Aorta (tissue), 5 donors: Measurements from ENCODE around the gene ERP44. TPM values are rescaled to one million over a fixed set of nuclear protein-coding genes. Genes with fewer than 3 reads are reported as not detected.
A peak's percentile ranks its signal among the peaks of the same experiment; 100 is the strongest.
"Not testable (repeated sequence)": the region's sequence is repeated elsewhere in the genome, so short reads cannot be mapped to it uniquely, and the experiment has no call there.

Experiments
- ATAC-seq: fragments of 200-7000 bp; cut with Tn5 transposase; one replicate; pipeline ENCODE4 v1.9.1; 2022; ENCODE audit warnings: moderate library complexity; ENCODE audit not compliant: low FRiP score
- DNase-seq, 2 donors: peaks; one replicate each; pipeline ENCODE4 v3.0.0-alpha.2; 2020
- H3K27ac ChIP-seq, 2 donors: one replicate each; pipeline ENCODE4 v1.5.1; 2013; ENCODE audit warnings: low read length in 2 of 2, mild to moderate bottlenecking in 2 of 2, moderate library complexity in 2 of 2, control low read depth in 1 of 2, inconsistent platforms in 1 of 2, low read depth in 1 of 2
- H3K27me3 ChIP-seq, 2 donors: one replicate each; pipeline ENCODE4 v1.6.1; 2013; ENCODE audit warnings: control low read depth in 1 of 2, low read length in 1 of 2, mild to moderate bottlenecking in 1 of 2, moderate library complexity in 1 of 2; ENCODE audit not compliant: insufficient read depth in 2 of 2, control insufficient read depth in 1 of 2
- H3K36me3 ChIP-seq, 2 donors: one replicate each; pipeline ENCODE4 v1.6.1; 2013; ENCODE audit warnings: control low read depth in 1 of 2, low read length in 1 of 2, mild to moderate bottlenecking in 1 of 2; ENCODE audit not compliant: insufficient read depth in 2 of 2, control insufficient read depth in 1 of 2
- H3K4me1 ChIP-seq, 2 donors: one replicate each; pipeline ENCODE4 v1.6.1; 2013; ENCODE audit warnings: low read length in 2 of 2, control low read depth in 1 of 2, mild to moderate bottlenecking in 1 of 2, moderate library complexity in 1 of 2; ENCODE audit not compliant: insufficient read depth in 2 of 2, control insufficient read depth in 1 of 2
- H3K4me3 ChIP-seq, 2 donors: one replicate each; pipeline ENCODE4 v1.5.1; 2013; ENCODE audit warnings: low read length in 2 of 2, control low read depth in 1 of 2, mild to moderate bottlenecking in 1 of 2
- H3K9me3 ChIP-seq: one replicate; pipeline ENCODE4 v1.6.1; 2013; ENCODE audit warnings: mild to moderate bottlenecking, low read length; ENCODE audit not compliant: control insufficient read depth
- WGBS, 2 donors: extraction: QIAGEN DNeasy Blood & Tissue Kit; methylation state at CpG; one replicate each; pipeline ENCODE4 v1.1.7; 2013; 5-methylcytosine and 5-hydroxymethylcytosine counted together
- intact Hi-C, 2 donors: fragments of 100-400 bp; cut with DNase I; formaldehyde crosslinking; loops; one replicate each; pipeline versions ENCODE4 v1.14.2 to v1.15.0; 2022
- long read RNA-seq, 2 donors: library from polyadenylated mRNA; unstranded; transcript quantifications; one replicate each; pipeline ENCODE4 v2.0.0, GENCODE V29; 2020 to 2021
- polyA plus RNA-seq, 2 donors: library from polyadenylated mRNA; stranded (reverse); fragments of 200-250 nt; gene quantifications; one replicate each; pipeline ENCODE4 v1.2.3, GENCODE V29; 2013
- total RNA-seq, 2 donors: library from RNA; stranded (reverse); fragmentation: NEBNext Ultra II Directional; extraction: Animal tissue kit (Norgen Biotek cat#: 25700); gene quantifications; one replicate each; pipeline ENCODE4 v1.2.1, GENCODE V29; 2021
- donor health status: healthy with polysubstance abuse.
- donor health status: Bipolar disorder and iron deficiency.
- donor health status: DM: no; HTN: no; CAD: no.
- donor health status: DM: no; HTN: no; CAD: no.
- donor health status: DM: yes; HTN: yes; CAD: no.

ERP44 gene
- total RNA-seq (10 to 100 TPM; 18.3 to 19.1 TPM), polyA plus RNA-seq (10 to 100 TPM; 10.5 to 15.3 TPM)
- long read RNA-seq, donor 1, full-length matches to known transcripts = 300 of 333 reads
- long read RNA-seq, donor 1, partial matches to known transcripts = 6 of 333 reads
- long read RNA-seq, donor 1, other reads (novel, unspliced or antisense) = 27 of 333 reads
- long read RNA-seq, donor 2, full-length matches to known transcripts = 41 of 50 reads
- long read RNA-seq, donor 2, partial matches to known transcripts = 5 of 50 reads
- long read RNA-seq, donor 2, other reads (novel, unspliced or antisense) = 4 of 50 reads

GRCh38 chr9:100098887-100099721 is at the start of gene ERP44, which contains the start of gene INVS:
ERP44 (minus strand) TSS chr9:100099000; CDS start chr9:100098840, 160 bp downstream.
INVS (plus strand) TSS chr9:100099243; CDS start chr9:100104522, 5,279 bp downstream.
- H3K9me3 ChIP-seq = no peaks in the 10 kb centered on the region
- H3K4me1 ChIP-seq = no peaks in the 10 kb centered on the region
- intact Hi-C loops = loop anchor here in 1 of 2 donors (5.0 kb wide), 1 partner anchor 277 kb away; the partner anchor contains the start of gene NR4A3
- peak within 1 kb of the TSS; percentile 63 to 84 for H3K27ac ChIP-seq
- peak within 1 kb of the TSS; percentile 83 to 84 for H3K4me3 ChIP-seq
- H3K27me3 ChIP-seq = no peaks in the 10 kb centered on the region
- DNase-seq = peak; percentile 99 to 100
- WGBS, 2 donors = 0 to 1% methylated on average over 54 of the region's 54 CpGs
- ATAC-seq = peak; percentile 100
- H3K36me3 ChIP-seq = peaks cover under 1 to 3% of the 10 kb centered on the region in 2 donors

GRCh38 chr9:100145976-100146375 is 47.2 kb upstream of the ERP44 start:
- not testable (repeated sequence) for ATAC-seq

GRCh38 chr9:100145167-100145934 is 46.6 kb upstream of the ERP44 start:
- H3K9me3 ChIP-seq, H3K27ac ChIP-seq, intact Hi-C loops, ATAC-seq, H3K36me3 ChIP-seq, DNase-seq, H3K27me3 ChIP-seq, H3K4me3 ChIP-seq, H3K4me1 ChIP-seq: not testable (repeated sequence)
- 90 to 95% methylated on average over 15 of the region's 15 CpGs for WGBS, 2 donors

More at GRCh38 chr9:100145976-100146375, 47.2 kb upstream of the ERP44 start:
- 78 to 85% methylated on average over 8 of the region's 8 CpGs for WGBS, 2 donors
- H3K27ac ChIP-seq, DNase-seq, H3K4me1 ChIP-seq, intact Hi-C loops, H3K9me3 ChIP-seq, H3K4me3 ChIP-seq, H3K36me3 ChIP-seq, H3K27me3 ChIP-seq: not testable (repeated sequence)

- H3K9me3 ChIP-seq, H3K36me3 ChIP-seq, H3K27ac ChIP-seq, ATAC-seq, DNase-seq, H3K27me3 ChIP-seq, H3K4me1 ChIP-seq, intact Hi-C loops, H3K4me3 ChIP-seq: not testable (repeated sequence)
- WGBS, 2 donors = 91 to 93% methylated on average over 9 of the region's 9 CpGs
Measured at GRCh38 chr9:100141862-100142261, 43.1 kb upstream of the ERP44 start.

- 94% methylated on average over 6 of the region's 6 CpGs for WGBS, 2 donors
- H3K4me1 ChIP-seq, ATAC-seq, H3K27ac ChIP-seq, DNase-seq, H3K9me3 ChIP-seq, H3K4me3 ChIP-seq, H3K36me3 ChIP-seq, intact Hi-C loops, H3K27me3 ChIP-seq: not testable (repeated sequence)
Measured at GRCh38 chr9:100140303-100140702, 41.5 kb upstream of the ERP44 start.

- H3K36me3 ChIP-seq, H3K4me3 ChIP-seq, H3K4me1 ChIP-seq, DNase-seq, H3K27me3 ChIP-seq, ATAC-seq, H3K9me3 ChIP-seq, H3K27ac ChIP-seq, intact Hi-C loops: not testable (repeated sequence)
- WGBS, 2 donors = 95% methylated on average over 5 of the region's 5 CpGs
Measured at GRCh38 chr9:100136799-100137198, 38.0 kb upstream of the ERP44 start.

- no peak for DNase-seq
- WGBS, 2 donors = 79 to 93% methylated on average over 3 of the region's 3 CpGs
- Histone ChIP-seq H3K27ac (no peak overlapping the region), H3K27me3 (no peaks in the 10 kb centered on the region), H3K36me3 (no peaks in the 10 kb centered on the region), H3K9me3 (no peaks in the 10 kb centered on the region), H3K4me1 (no peaks in the 10 kb centered on the region), H3K4me3 (no peak overlapping the region)
- intact Hi-C loops = no loop called here
- ATAC-seq = no peak
Measured at GRCh38 chr9:100134731-100135130, 35.9 kb upstream of the ERP44 start.

- 93 to 94% methylated on average over 3 of the region's 3 CpGs for WGBS, 2 donors
- Histone ChIP-seq H3K27me3 (no peaks in the 10 kb centered on the region), H3K27ac (no peak overlapping the region), H3K4me1 (no peaks in the 10 kb centered on the region), H3K4me3 (no peak overlapping the region), H3K9me3 (no peaks in the 10 kb centered on the region), H3K36me3 (no peaks in the 10 kb centered on the region)
- ATAC-seq (no peak), DNase-seq (no peak)
- intact Hi-C loops = no loop called here
Measured at GRCh38 chr9:100131875-100132430, 33.2 kb upstream of the ERP44 start.
